ENCODE measurements around the gene TTF1. TPM values are rescaled to one million over a fixed set of nuclear protein-coding genes. Genes with fewer than 3 reads are reported as not detected.

Gene TTF1
- 5.2 and 9.0 TPM in 2 replicates for total RNA-seq

GRCh38 chr9:132406554-132407122, at the start of gene TTF1:
Gene TTF1 (minus strand): TSS chr9:132406840. CDS start chr9:132402821, 4,019 bp downstream.

GRCh38 chr9:132409828-132410528, 3.3 kb upstream of the TTF1 start, which contains the start of gene CFAP77:
Gene CFAP77 (plus strand): TSS chr9:132410211. CDS start chr9:132410272, 61 bp downstream.

GRCh38 chr9:132354637-132355355, 51.8 kb downstream of the TTF1 start, which contains the start of gene SETX:
Gene SETX (minus strand): TSS chr9:132354986. CDS start chr9:132349428, 5,558 bp downstream.

Other genes starting within 250 kb of the TTF1 start
- under 0.01 and 0.58 TPM in 2 replicates for gene NTNG2, start 244.8 kb downstream of the TTF1 start, total RNA-seq
- 22.2 and 25.9 TPM in 2 replicates for gene SETX, start 51.9 kb downstream of the TTF1 start, total RNA-seq
- gene CFAP77, start 3.4 kb upstream of the TTF1 start, total RNA-seq: not detected in 2 replicates
- gene BARHL1, start 175.8 kb upstream of the TTF1 start, total RNA-seq: not detected in 2 replicates